Fibroblast of villous mesenchyme (primary cell): ENCODE data around the gene WWC1. TPM values are rescaled to one million over a fixed set of nuclear protein-coding genes. Genes with fewer than 3 reads are reported as not detected.
"Not testable (repeated sequence)": the region's sequence is repeated elsewhere in the genome, so short reads cannot be mapped to it uniquely, and the experiment has no call there.

Experiments used
- DNase-seq: peaks from one replicate; pipeline ENCODE4 v3.0.0-alpha.2; 2010; ENCODE audit warnings: low read depth
- H3K4me3 ChIP-seq: 2 replicates; pipeline ENCODE4 v1.5.1; 2011; ENCODE audit warnings: low read depth, mild to moderate bottlenecking, low read length
- CTCF ChIP-seq: IDR thresholded peaks from 2 replicates; pipeline ENCODE4 v1.5.1; 2012; ENCODE audit warnings: low read depth, mild to moderate bottlenecking, low read length; ENCODE audit not compliant: insufficient read depth
- total RNA-seq: library from RNA; depleted of rRNA; stranded (reverse); fragments of >200 nt; gene quantifications from 2 replicates; pipeline ENCODE4 v1.2.3, GENCODE V29; 2012

Gene WWC1
- total RNA-seq, 1 donor, result 2.2 TPM

GRCh38 chr5:168329302-168329701 lies 37.9 kb downstream of the WWC1 start:
- no peak for TF ChIP-seq CTCF
- no peak overlapping the region for H3K4me3 ChIP-seq
- peak; percentile 34 for DNase-seq

GRCh38 chr5:168332042-168332441 lies 40.6 kb downstream of the WWC1 start:
- no peak overlapping the region for H3K4me3 ChIP-seq
- no peak for TF ChIP-seq CTCF
- no peak for DNase-seq

- no peak for TF ChIP-seq CTCF
- no peak for DNase-seq
- H3K4me3 ChIP-seq, result no peak overlapping the region
These were observed 42.8 kb downstream of the WWC1 start for GRCh38 chr5:168334280-168334679.

GRCh38 chr5:168334695-168335094 lies 43.2 kb downstream of the WWC1 start:
- TF ChIP-seq CTCF, result no peak
- peak; percentile 12 for DNase-seq
- no peak overlapping the region for H3K4me3 ChIP-seq

GRCh38 chr5:168337361-168337760 lies 45.9 kb downstream of the WWC1 start:
- no peak overlapping the region for H3K4me3 ChIP-seq
- TF ChIP-seq CTCF, result no peak
- no peak for DNase-seq

- TF ChIP-seq CTCF, result no peak
- no peak for DNase-seq
- H3K4me3 ChIP-seq, result no peak overlapping the region
These were observed 47.8 kb downstream of the WWC1 start for GRCh38 chr5:168339109-168339771.

- not testable (repeated sequence) for DNase-seq, H3K4me3 ChIP-seq
These were observed 48.3 kb downstream of the WWC1 start for GRCh38 chr5:168339772-168340140.
